H1 (cell line): ENCODE results near the gene ETV5. TPM values are rescaled to one million over a fixed set of nuclear protein-coding genes. Genes with fewer than 3 reads are reported as not detected.

Source experiments
- CTCF ChIA-PET: fragments of 300-600 bp; sonication (Branson Sonifier 250); formaldehyde crosslinking; loops from one replicate; lab custom pipeline; 2021; ENCODE audit not compliant: partially characterized antibody; lab: Charles Lee
- POLR2A ChIA-PET: fragments of 300-600 bp; sonication (Branson Sonifier 250); formaldehyde crosslinking; loops from one replicate; lab custom pipeline; 2021; ENCODE audit warnings: inconsistent platforms; ENCODE audit not compliant: partially characterized antibody; lab: Charles Lee
- DNase-seq, 2 experiments: peaks; one replicate each; pipeline versions ENCODE4 v3.0.0 to v3.0.0-alpha.2; 2010 to 2022; ENCODE audit warnings: low spot score in 2 of 2, low read depth in 1 of 2, mixed read lengths in 1 of 2
- FAIRE-seq: peaks from 2 replicates; lab custom pipeline; 2011; peaks lifted over from hg19 to GRCh38; lab: Jason Lieb, UNC
- H2AFZ ChIP-seq: 2 replicates; pipeline ENCODE4 v1.8.1; 2012; ENCODE audit warnings: low read length, inconsistent platforms
- H2AK5ac ChIP-seq: 2 replicates; pipeline ENCODE4 v1.6.1; 2013; ENCODE audit warnings: low read depth, low read length
- H2BK120ac ChIP-seq: replicated peaks from 2 replicates; pipeline ENCODE3; 2013; ENCODE audit warnings: low read depth, low read length, inconsistent platforms
- H2BK12ac ChIP-seq: 2 replicates; pipeline ENCODE4 v1.6.1; 2013; ENCODE audit warnings: low read depth, low read length
- H2BK15ac ChIP-seq: 2 replicates; pipeline ENCODE4 v1.6.1; 2013; ENCODE audit warnings: low read length
- H2BK20ac ChIP-seq: 2 replicates; pipeline ENCODE4 v1.6.1; 2013; ENCODE audit warnings: low read length
- H2BK5ac ChIP-seq: 2 replicates; pipeline ENCODE4 v1.6.1; 2013; ENCODE audit warnings: low read depth, low read length
- H3K14ac ChIP-seq: 2 replicates; pipeline ENCODE4 v1.6.1; 2013; ENCODE audit warnings: inconsistent platforms; ENCODE audit not compliant: insufficient read length
- H3K18ac ChIP-seq: 2 replicates; pipeline ENCODE4 v1.6.1; 2013; ENCODE audit warnings: low read length; ENCODE audit errors: extremely low read depth
- H3K23ac ChIP-seq: 2 replicates; pipeline ENCODE4 v1.6.1; 2013; ENCODE audit warnings: inconsistent platforms; ENCODE audit not compliant: insufficient read length
- H3K23me2 ChIP-seq: 2 replicates; pipeline ENCODE4 v1.6.1; 2013; ENCODE audit warnings: low read depth, low read length
- H3K27ac ChIP-seq: 2 replicates; pipeline ENCODE4 v1.6.1; 2011; ENCODE audit warnings: low read depth, low read length, inconsistent platforms
- H3K27me3 ChIP-seq, 4 experiments: replicated peaks in 1 of 4; 1 replicate in 1 of 4; 2 replicates in 3 of 4; pipeline versions ENCODE4 v1.6.1 to v1.8.1; 2011 to 2013; ENCODE audit warnings: low read length in 3 of 4, mild to moderate bottlenecking in 3 of 4, inconsistent platforms in 2 of 4, mixed read lengths in 2 of 4, moderate library complexity in 1 of 4; ENCODE audit not compliant: control insufficient read depth in 3 of 4, insufficient read depth in 3 of 4; ENCODE audit errors: extremely low read depth in 1 of 4
- H3K36me3 ChIP-seq, 4 experiments: 2 replicates each; pipeline versions ENCODE4 v1.6.1 to v1.8.1; 2011 to 2013; ENCODE audit warnings: mild to moderate bottlenecking in 4 of 4, low read length in 3 of 4, moderate library complexity in 2 of 4, control low read depth in 1 of 4, inconsistent platforms in 1 of 4; ENCODE audit not compliant: insufficient read depth in 4 of 4, control insufficient read depth in 2 of 4
- H3K4ac ChIP-seq: replicated peaks from 2 replicates; pipeline ENCODE3; 2013; ENCODE audit warnings: low read length, low read depth, mixed read lengths, inconsistent platforms; ENCODE audit not compliant: insufficient read length
- H3K4me1 ChIP-seq, 4 experiments: replicated peaks in 1 of 4; 1 replicate in 1 of 4; 2 replicates in 3 of 4; pipeline versions ENCODE4 v1.6.1 to v1.8.1; 2011 to 2013; ENCODE audit warnings: low read length in 3 of 4, inconsistent platforms in 2 of 4, mixed read lengths in 1 of 4; ENCODE audit not compliant: insufficient read depth in 4 of 4, control insufficient read depth in 3 of 4
- H3K4me2 ChIP-seq, 2 experiments: 2 replicates each; pipeline versions ENCODE4 v1.6.1 to v1.8.1; 2011 to 2013; ENCODE audit warnings: low read depth in 2 of 2, low read length in 2 of 2, control low read depth in 1 of 2, inconsistent platforms in 1 of 2, mild to moderate bottlenecking in 1 of 2; ENCODE audit not compliant: insufficient read depth in 1 of 2
- H3K4me3 ChIP-seq, 4 experiments: fragments of 200-600, 300-600 bp in 1 of 4; sonication (generic), shearing (Covaris generic), sonication (Bioruptor Twin) in 1 of 4; 2 replicates each; pipeline versions ENCODE4 v1.5.1 to v1.8.1; 2011 to 2016; ENCODE audit warnings: low read length in 4 of 4, low read depth in 3 of 4, control low read depth in 2 of 4, inconsistent platforms in 2 of 4, mild to moderate bottlenecking in 2 of 4, mixed read lengths in 1 of 4, moderate library complexity in 1 of 4; ENCODE audit not compliant: insufficient read depth in 2 of 4; ENCODE audit errors: extremely low read depth in 1 of 4
- H3K56ac ChIP-seq: replicated peaks from 2 replicates; pipeline ENCODE3; 2013; ENCODE audit warnings: low read depth, mild to moderate bottlenecking, mixed read lengths, low read length, inconsistent platforms; ENCODE audit not compliant: insufficient read length
- H3K79me1 ChIP-seq: 2 replicates; pipeline ENCODE4 v1.6.1; 2013; ENCODE audit warnings: low read depth, low read length, control low read depth
- H3K79me2 ChIP-seq, 2 experiments: 2 replicates each; pipeline versions ENCODE4 v1.6.1 to v1.8.1; 2012 to 2013; ENCODE audit warnings: low read length in 2 of 2, mild to moderate bottlenecking in 2 of 2, inconsistent platforms in 1 of 2; ENCODE audit not compliant: insufficient read depth in 2 of 2, control insufficient read depth in 1 of 2
- H3K9ac ChIP-seq, 4 experiments: replicated peaks in 1 of 4; 1 replicate in 1 of 4; 2 replicates in 3 of 4; pipeline versions ENCODE4 v1.6.1 to v1.8.1; 2011 to 2013; ENCODE audit warnings: low read depth in 3 of 4, low read length in 3 of 4, control low read depth in 2 of 4, mild to moderate bottlenecking in 2 of 4, moderate library complexity in 2 of 4, inconsistent platforms in 1 of 4; ENCODE audit errors: extremely low read depth in 1 of 4
- H3K9me3 ChIP-seq, 2 experiments: 2 replicates each; pipeline versions ENCODE4 v1.6.1 to v1.8.1; 2012 to 2013; ENCODE audit warnings: mild to moderate bottlenecking in 2 of 2, moderate library complexity in 2 of 2, control low read depth in 1 of 2, inconsistent platforms in 1 of 2, low read depth in 1 of 2, low read length in 1 of 2, mixed read lengths in 1 of 2; ENCODE audit not compliant: insufficient read depth in 2 of 2
- H4K20me1 ChIP-seq, 2 experiments: replicated peaks in 1 of 2; 2 replicates each; pipeline versions ENCODE3 to v1.8.1; 2011 to 2013; ENCODE audit warnings: inconsistent platforms in 2 of 2, low read length in 2 of 2, mild to moderate bottlenecking in 1 of 2; ENCODE audit not compliant: insufficient read depth in 2 of 2, control insufficient read depth in 1 of 2
- H4K5ac ChIP-seq: 2 replicates; pipeline ENCODE4 v1.6.1; 2013; ENCODE audit warnings: low read length, low read depth, mixed read lengths, inconsistent platforms; ENCODE audit not compliant: insufficient read length
- H4K8ac ChIP-seq: 2 replicates; pipeline ENCODE4 v1.8.0; 2013; ENCODE audit warnings: mild to moderate bottlenecking, moderate library complexity, low read length, inconsistent platforms; ENCODE audit not compliant: insufficient read depth; ENCODE audit errors: extremely low read depth
- H4K91ac ChIP-seq: replicated peaks from 2 replicates; pipeline ENCODE3; 2013; ENCODE audit warnings: low read length, mixed read lengths, inconsistent platforms; ENCODE audit not compliant: insufficient read length
- ATF3 ChIP-seq: IDR thresholded peaks from 2 replicates; pipeline ENCODE4 v1.6.1; 2011; ENCODE audit warnings: low read depth, mild to moderate bottlenecking, low read length; ENCODE audit not compliant: insufficient read depth
- FOSL1 ChIP-seq: IDR thresholded peaks from 2 replicates; pipeline ENCODE4 v1.6.1; 2011; ENCODE audit warnings: mild to moderate bottlenecking, low read depth, low read length, moderate library complexity; ENCODE audit not compliant: insufficient read depth
- HDAC6 ChIP-seq: IDR thresholded peaks from one replicate; pipeline ENCODE4 v1.7.1; 2012; ENCODE audit warnings: low read depth, mild to moderate bottlenecking, inconsistent platforms, low read length, moderate library complexity
- KDM1A ChIP-seq: fragments of 200-600, 300-600 bp; sonication (generic); IDR thresholded peaks from 2 replicates; pipeline ENCODE4 v1.7.1; 2016; ENCODE audit warnings: mild to moderate bottlenecking, low read length, borderline replicate concordance
- MAFK ChIP-seq: IDR thresholded peaks from 2 replicates; pipeline ENCODE4 v1.6.1; 2012; ENCODE audit warnings: low read depth, mild to moderate bottlenecking, improper control_type of control experiment, low read length
- NRF1 ChIP-seq: IDR thresholded peaks from 2 replicates; pipeline ENCODE4 v1.6.1; 2011; ENCODE audit warnings: mild to moderate bottlenecking, low read depth, low read length, improper control_type of control experiment
- PHF8 ChIP-seq: fragments of 200-600 bp; sonication (generic); conservative IDR thresholded peaks from 2 replicates; pipeline ENCODE4 v1.7.1; 2012; ENCODE audit warnings: low read depth, mild to moderate bottlenecking, inconsistent platforms, low read length, moderate library complexity
- RAD21 ChIP-seq, 2 experiments: IDR thresholded peaks in 1 of 2; conservative IDR thresholded peaks in 1 of 2; 2 replicates each; pipeline ENCODE4 v1.6.1; 2011; ENCODE audit warnings: low read depth in 2 of 2, low read length in 2 of 2, improper control_type of control experiment in 1 of 2, inconsistent platforms in 1 of 2, mild to moderate bottlenecking in 1 of 2, moderate library complexity in 1 of 2
- RFX5 ChIP-seq: IDR thresholded peaks from 2 replicates; pipeline ENCODE4 v1.6.1; 2011; ENCODE audit warnings: low read depth, low read length, improper control_type of control experiment, borderline replicate concordance
- SIN3A ChIP-seq, 2 experiments: IDR thresholded peaks in 1 of 2; conservative IDR thresholded peaks in 1 of 2; 2 replicates each; pipeline ENCODE4 v1.6.1; 2011 to 2012; ENCODE audit warnings: low read length in 2 of 2, improper control_type of control experiment in 1 of 2, low read depth in 1 of 2, mild to moderate bottlenecking in 1 of 2
- SIX5 ChIP-seq: IDR thresholded peaks from 2 replicates; pipeline ENCODE4 v1.6.1; 2011; ENCODE audit warnings: mild to moderate bottlenecking, low read depth, low read length
- SRF ChIP-seq: IDR thresholded peaks from 2 replicates; pipeline ENCODE4 v1.6.1; 2011; ENCODE audit warnings: mild to moderate bottlenecking, low read depth, low read length, moderate library complexity
- polyA plus RNA-seq, 7 experiments: library from polyadenylated mRNA; depleted of rRNA in 3 of 7; stranded (reverse) in 5 of 7; unstranded in 2 of 7; fragments of >200 nt in 5 of 7; fragments of 200-250 nt in 2 of 7; gene quantifications; 1 replicate in 5 of 7; 2 replicates in 1 of 7; 4 replicates in 1 of 7; pipeline versions ENCODE4 v1.2.1 to v1.2.3, GENCODE V29; 2011 to 2013; ENCODE audit warnings: missing spikeins in 2 of 7, mixed read lengths in 2 of 7
- total RNA-seq: library from RNA; stranded (reverse); fragmentation: NEBNext Ultra II Directional; extraction: Animal tissue kit (Norgen Biotek cat#: 25700); gene quantifications from 2 replicates; pipeline ENCODE4 v1.2.1, GENCODE V29; 2021
- TF ChIP-seq, protein P1 (sequence below): IDR thresholded peaks from 2 replicates; pipeline ENCODE4 v1.6.1; 2012; ENCODE audit warnings: inconsistent platforms

Gene ETV5
- total and polyA plus RNA-seq, 2 of the 8 experiments (the other 6 are each of a cell fraction or from before 2014, with no cell fraction given), result 13.1 to 36.9 TPM

DNA sequence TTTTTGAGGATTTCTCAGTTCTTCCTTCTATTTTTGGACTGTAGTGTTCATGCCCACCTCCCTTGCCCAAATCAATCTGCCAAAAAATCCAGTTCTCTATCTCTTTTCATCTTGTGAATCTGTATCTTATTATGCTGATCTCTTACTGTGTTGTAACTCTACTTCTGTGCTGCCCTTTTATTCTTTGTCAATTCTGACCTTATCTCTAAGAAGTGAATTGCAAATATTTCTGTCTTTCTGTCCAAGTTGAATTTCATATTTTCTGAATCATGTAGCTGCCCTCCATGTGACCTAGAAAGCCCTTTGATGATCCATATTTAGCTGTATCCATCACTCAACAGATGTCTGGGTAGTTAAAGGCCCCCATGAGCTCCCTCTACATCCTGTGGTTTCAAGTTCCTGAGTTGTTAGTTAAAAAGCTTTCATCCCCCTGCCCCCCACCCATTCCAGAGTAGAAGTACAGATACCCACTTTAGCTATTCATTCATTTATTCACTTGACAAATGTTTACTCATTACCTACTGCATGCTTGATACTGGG, 33.6 kb upstream of the ETV5 start:
- H3K27ac ChIP-seq, result no peak overlapping the region
- FAIRE-seq (no peak), DNase-seq (no peak)
- no peak overlapping the region for H2BK15ac ChIP-seq
- H2BK5ac ChIP-seq, result no peak overlapping the region
- H3K9ac ChIP-seq, result no peak overlapping the region
- H2AK5ac ChIP-seq, result no peak overlapping the region
- H3K23ac ChIP-seq, result no peak overlapping the region
- H2AFZ ChIP-seq, result no peak overlapping the region
- no peaks in the 10 kb centered on the region for H3K4me1 ChIP-seq
- H3K27me3 ChIP-seq, result no peaks in the 10 kb centered on the region
- H3K56ac ChIP-seq, result no peak overlapping the region
- no peak overlapping the region for H2BK12ac ChIP-seq
- CTCF ChIA-PET, result interaction anchor here (0.8 to 1.4 kb wide), 5 partner anchors 8 to 197 kb away, joined by 3 to 5 read pairs (median 3); no protein-coding TSS in a partner anchor
- POLR2A ChIA-PET, result interaction anchor here (1.2 kb wide), 1 partner anchor 45 kb away, joined by 3 read pairs; no protein-coding TSS in a partner anchor
- no peak overlapping the region for H3K18ac ChIP-seq
- H4K20me1 ChIP-seq, result no peaks in the 10 kb centered on the region
- H3K79me1 ChIP-seq, result no peaks in the 10 kb centered on the region
- H4K91ac ChIP-seq, result no peak overlapping the region
- no peak overlapping the region for H2BK120ac ChIP-seq
- no peak overlapping the region for H3K4me3 ChIP-seq
- no peaks in the 10 kb centered on the region for H3K36me3 ChIP-seq
- H3K79me2 ChIP-seq, result no peaks in the 10 kb centered on the region
- no peaks in the 10 kb centered on the region for H3K9me3 ChIP-seq
- no peak overlapping the region for H3K14ac ChIP-seq
- no peak overlapping the region for H3K4ac ChIP-seq
- H3K23me2 ChIP-seq, result no peaks in the 10 kb centered on the region
- H4K5ac ChIP-seq, result no peak overlapping the region
- H4K8ac ChIP-seq, result no peak overlapping the region
- H2BK20ac ChIP-seq, result no peak overlapping the region
- no peak overlapping the region for H3K4me2 ChIP-seq
- no peak for TF ChIP-seq RFX5
- no peak for TF ChIP-seq SIX5
- no peak for TF ChIP-seq KDM1A
- TF ChIP-seq MAFK, result no peak
- no peak for TF ChIP-seq SIN3A (conservative IDR thresholded peaks at IDR 0.05 in 1 of 2, IDR thresholded peaks at IDR 0.05 in 1 of 2; ENCODE audit: low read depth in 1 of 2, low read length in 2 of 2)
- TF ChIP-seq HDAC6, result no peak
- TF ChIP-seq SRF, result no peak
- TF ChIP-seq, protein P1, sequence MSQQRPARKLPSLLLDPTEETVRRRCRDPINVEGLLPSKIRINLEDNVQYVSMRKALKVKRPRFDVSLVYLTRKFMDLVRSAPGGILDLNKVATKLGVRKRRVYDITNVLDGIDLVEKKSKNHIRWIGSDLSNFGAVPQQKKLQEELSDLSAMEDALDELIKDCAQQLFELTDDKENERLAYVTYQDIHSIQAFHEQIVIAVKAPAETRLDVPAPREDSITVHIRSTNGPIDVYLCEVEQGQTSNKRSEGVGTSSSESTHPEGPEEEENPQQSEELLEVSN, result no peak
- no peak for TF ChIP-seq RAD21 (IDR thresholded peaks at IDR 0.05 in 1 of 2, conservative IDR thresholded peaks at IDR 0.05 in 1 of 2; ENCODE audit: low read depth in 2 of 2, low read length in 2 of 2)
- TF ChIP-seq NRF1, result no peak
- TF ChIP-seq ATF3, result no peak
- no peak for TF ChIP-seq FOSL1
- TF ChIP-seq PHF8, result no peak
